HTERT RPE-1 (cell line): ENCODE results near the gene DHX30.
"Not testable (repeated sequence)": the region's sequence is repeated elsewhere in the genome, so short reads cannot be mapped to it uniquely, and the experiment has no call there.

Experiments
- in situ Hi-C: fragments of 300-500 bp; cut with MboI; formaldehyde crosslinking; loops from 4 replicates; pipeline ENCODE4 v1.14.3; 2020; ENCODE audit warnings: low sequenced_read_pairs

The DHX30 gene

DNA sequence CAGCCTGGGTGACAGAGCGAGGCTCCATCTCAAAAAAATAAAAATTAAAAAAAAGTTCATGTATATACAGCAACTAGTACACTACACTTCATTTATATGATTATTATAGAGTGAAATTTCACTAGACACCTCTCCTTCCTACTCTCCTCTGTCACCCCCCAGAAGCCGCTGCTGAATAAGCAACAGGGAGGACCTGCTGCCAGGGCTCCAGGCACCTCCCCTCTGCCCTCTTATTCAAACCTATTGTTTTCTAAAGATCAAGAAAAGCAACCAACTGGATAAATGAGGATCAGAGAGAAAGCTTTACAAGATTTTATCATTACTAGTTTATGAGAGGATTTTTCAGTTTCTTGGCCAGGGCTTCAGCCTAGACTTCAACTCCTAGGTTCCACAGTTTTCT lies 71.5 kb downstream of the DHX30 start:
- in situ Hi-C loops: no loop called here

DNA sequence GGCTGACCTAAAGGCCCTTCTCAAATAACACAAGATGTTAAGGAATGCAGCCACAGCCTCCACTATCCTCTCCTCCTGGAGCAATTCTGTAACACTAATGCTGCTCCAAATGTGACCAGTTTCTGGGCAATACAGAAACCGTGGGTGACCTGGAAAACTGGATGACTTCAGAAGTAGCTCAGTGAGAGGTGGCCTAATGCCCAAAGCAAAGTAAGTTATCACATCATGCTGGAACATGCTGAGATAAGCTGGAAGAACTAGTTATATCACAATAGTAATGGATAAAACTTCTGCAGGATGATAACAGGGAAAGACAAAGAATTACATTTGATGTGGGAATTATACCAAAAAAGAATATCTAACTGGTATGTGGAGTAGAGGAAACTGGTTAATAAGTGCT lies 72.0 kb downstream of the DHX30 start:
- in situ Hi-C loops: no loop called here

DNA sequence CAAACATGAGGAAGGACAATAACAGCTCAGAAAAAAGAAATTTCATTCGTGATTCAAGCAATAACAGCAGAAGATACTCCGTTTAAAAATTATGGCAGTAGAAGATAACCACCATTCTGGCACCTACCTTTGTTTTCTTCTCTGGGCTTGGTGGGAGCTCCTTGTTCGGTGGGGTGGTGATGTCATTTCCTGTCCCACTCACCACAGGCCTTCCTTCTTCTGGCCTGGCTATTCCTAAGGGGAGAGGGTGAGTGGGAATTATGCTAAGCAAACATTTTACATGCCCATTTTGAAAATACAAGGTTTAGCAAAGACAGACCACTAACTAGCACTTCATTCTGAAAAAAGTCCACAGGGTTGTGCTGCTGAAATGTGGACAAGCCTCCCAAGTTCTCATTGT lies 74.4 kb downstream of the DHX30 start:
- in situ Hi-C loops: no loop called here

DNA sequence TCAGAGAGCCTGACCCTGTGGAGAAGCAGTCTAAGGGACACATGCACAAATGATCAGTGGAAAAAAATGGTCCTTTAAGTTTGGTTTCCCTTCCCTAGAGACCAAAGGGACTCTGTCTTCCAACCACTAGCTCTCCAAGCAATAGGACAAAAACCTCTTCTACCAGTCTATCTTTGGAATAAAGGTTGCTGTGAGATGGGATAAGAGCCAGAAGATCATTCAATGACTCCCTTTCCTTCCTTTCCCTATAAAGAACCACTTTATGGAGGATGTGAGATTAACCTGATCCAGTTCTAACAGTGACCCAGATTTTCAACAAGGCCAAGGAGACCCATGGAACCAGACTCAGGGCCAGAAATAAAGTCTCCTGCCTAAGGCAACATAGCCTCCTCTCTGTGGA lies 74.8 kb downstream of the DHX30 start:
- in situ Hi-C loops: no loop called here

DNA sequence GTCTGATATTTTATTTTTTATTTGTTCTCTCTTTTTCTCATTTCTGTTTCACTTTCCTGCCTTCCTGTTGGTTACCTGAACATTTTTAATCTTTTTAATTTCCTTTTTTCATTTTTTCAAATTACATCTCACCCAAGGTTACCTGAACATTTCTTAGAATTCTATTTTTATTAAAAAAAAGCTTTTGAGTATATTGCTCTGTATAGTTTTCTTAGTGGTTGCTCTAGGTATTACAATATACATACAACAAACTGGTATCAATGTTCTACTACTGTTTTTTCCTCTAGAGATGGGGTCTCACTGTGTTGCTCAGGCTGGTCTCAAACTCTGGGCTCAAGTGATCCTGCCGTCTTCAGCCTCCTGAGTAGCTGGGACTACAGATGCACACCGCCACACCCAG lies 79.4 kb downstream of the DHX30 start:
- in situ Hi-C loops: no loop called here

DNA sequence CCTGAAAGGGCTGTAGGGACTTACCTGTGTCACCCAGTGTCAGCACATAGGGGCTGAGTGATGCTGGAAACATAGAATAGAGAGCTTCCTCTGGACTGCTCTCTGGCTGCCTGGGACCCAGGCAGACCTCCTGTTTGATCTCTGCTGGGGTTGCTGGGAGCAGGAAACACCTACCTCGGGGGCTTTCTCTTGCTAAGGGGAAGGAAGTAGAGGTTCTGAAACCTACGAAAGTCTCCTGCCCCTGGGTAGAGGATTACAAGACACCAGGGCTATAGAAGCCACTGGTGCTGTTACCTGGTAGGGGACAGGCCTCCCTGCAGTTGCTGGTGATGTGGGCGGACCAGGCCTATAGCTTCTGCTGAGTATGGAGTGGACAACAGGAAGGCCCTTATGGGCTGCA lies 81.7 kb downstream of the DHX30 start:
- in situ Hi-C loops: no loop called here

DNA sequence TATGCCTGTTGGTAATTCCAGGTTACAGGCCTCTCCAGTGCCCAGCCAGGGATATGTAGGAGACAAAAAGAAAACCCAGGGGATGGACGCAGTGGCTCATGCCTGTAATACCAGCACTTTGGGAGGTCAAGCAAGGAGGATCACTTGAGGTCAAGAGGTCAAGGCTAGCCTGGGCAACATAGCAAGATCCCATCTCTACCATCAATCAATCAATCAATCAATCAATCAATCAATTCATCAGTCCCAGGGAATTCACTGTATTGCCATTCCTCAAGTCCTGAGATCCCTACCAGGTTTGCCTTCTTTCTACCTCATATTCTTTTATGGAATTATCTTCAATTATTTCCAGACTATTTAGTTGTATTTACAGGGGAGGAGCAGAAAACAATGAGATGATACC lies 82.2 kb downstream of the DHX30 start:
- in situ Hi-C loops: no loop called here

DNA sequence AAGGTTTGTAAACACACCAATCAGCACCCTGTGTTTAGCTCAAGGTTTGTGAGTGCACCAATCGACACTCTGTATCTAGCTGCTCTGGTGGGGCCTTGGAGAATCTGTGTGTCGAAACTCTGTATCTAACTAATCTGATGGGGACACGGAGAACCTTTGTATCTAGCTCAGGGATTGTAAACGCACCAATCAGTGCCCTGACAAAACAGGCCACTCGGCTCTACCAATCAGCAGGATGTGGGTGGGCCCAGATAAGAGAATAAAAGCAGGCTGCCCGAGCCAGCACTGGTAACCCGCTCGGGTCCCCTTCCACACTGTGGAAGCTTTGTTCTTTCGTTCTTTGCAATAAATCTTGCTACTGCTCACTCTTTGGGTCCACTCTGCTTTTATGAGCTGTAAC lies 85.1 kb downstream of the DHX30 start:
- in situ Hi-C loops: not testable (repeated sequence)

DNA sequence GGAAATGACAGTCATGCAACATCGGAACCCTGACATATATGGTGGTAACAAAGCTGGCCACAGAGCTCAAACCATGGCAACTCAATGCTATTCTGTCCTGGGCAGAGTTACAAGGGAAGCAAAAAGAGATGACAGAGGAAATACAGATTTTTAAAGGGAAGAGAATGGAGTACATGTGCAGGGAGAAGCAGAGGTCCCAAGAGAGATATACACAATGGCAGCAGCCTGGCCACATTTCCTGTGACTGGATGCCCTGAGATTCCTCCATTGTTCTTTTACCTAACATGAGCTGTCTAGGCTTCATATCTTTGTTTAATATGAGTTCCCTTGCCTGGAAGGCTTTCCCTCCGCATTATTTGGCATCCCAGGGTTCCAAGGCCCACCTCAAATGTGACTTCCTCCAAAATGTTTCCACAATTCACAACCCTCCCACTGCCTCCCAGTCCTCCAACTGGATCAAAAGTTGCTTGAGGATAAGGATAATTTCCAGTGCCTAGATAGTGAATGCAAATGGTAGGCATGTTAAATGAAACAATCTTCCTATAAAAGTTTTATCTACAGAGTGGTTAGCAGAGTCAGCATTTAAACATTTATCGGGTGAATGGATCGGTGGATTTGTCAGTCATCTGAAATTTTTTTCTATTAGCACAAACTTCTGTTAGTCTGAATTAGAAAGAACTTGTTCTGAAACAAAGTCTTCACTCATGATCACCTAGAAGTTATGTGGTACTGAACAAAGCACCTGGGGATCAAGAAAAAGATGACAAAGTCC lies 86.2 kb downstream of the DHX30 start:
- in situ Hi-C loops: no loop called here

DNA sequence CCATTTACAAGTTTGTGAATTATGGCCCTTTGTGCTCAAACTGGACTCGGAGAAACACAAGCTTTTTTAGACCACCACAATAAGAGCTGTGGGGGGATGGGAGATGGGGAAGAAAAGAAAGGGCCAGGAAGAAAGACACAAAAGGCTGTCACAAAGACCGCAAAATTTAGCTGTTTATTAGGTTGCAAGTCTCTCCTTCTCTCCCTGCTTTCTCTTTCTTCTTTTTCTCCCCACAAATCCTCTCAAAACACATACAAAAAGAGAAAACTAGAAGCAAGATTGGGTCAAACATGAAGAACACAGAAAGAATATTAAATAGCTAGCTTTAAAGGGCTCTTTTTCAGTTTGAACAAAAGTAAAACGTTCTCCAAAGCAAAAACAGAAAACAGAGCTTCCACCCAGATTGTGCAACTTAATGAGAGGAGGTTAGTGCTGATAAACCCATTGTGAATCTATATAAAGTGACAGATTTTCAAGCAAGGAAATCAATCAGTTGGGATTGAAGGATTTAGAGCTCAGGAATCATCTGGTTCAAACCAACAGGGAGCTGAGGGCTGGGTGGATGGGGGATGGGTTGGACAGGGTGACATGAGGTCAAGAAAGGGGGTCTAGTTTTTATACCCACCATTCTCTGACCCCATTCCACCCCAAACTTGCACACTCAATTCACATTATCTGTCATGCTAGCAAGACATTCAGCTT lies 87.3 kb downstream of the DHX30 start:
- in situ Hi-C loops: no loop called here

DNA sequence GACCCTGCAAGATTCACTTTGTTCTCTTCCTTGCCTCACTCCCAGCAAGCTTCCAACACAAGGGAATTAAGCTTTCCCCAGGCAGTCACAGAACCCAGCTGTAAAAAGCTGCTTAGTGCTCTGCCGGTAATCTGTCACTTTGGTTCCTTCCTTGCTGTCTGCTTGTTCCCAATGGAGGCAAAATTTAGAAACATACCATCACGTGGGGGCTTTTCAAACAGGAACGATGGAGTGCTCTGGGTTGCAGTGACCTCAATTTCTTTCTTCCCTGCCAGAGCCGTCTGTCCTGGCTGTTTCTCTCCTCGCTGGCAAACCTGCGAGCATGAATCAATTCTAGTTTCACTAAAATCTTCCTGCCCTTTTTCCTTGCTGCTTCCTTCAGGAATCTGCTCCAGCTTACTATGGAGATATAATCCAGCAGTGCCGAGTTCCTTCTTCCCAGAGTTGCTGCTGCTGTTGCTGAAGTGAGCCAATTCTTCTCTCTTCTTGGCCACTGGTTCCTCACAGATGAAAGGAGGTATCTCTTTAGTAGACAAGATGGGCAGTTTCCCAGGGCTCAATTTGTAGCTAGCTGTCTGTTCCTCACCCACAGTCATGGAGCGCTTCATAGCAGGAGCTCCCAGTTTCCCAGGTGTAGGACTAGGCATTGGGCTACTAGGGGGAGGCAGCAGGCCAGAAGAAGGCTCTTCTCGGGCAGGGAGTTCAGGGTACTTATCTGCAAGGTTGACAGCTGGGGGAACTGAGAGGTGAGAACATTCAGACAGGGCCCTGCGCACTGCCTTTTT lies 88.1 kb downstream of the DHX30 start:
- in situ Hi-C loops: no loop called here

DNA sequence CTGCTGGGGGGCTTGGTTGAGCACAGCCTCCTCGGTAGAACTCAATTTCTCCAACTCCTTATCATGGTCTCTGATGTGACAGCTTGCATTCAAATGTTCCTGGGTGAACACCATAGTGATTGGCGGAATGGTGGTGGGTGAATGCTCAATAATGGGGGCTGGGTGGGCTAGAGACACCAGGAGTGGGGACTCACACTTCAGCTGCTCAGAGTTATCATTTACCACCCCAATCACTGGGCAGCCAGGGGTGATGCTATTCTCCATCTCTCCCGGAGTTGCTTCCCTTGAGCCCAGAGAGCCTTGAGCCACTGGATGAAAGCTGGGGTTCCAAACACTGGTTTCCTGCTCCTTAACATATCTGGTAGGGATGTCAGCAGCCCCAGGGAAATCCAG lies 88.7 kb downstream of the DHX30 start:
- in situ Hi-C loops: no loop called here

DNA sequence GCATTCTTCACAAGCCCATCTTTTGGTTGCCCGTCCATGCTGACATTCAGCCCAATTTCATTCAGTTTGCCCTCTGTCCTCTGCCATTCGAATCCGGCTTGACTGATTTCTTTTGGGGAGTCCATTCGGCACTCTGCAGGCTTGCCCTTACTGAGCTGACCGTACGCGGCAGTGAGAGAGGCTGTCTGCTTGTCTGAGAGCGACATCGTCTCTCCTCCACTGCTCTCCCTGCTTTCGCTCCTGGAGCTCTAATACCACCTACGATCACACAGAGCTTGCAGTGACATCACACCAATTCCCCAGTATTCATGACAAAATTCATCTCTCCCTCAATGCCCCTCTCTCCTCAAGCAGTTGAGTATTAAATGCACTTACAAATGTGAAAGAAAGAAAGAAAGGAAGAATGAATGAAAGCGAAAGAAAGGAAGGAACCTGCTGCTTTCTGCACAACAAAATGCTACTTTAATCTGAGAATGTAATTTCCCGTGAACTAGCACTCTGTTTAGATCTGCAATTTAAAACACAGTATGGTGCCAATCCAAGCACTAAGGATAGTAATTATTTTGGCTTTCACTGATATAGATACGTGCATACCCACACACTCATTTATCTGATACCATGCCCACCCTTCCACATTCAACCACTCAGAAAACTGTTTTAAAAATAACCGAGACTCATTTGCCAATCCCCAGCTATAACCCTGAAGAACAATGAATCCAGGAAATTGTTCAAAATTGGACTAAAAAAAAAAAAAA lies 89.5 kb downstream of the DHX30 start:
- in situ Hi-C loops: no loop called here

DNA sequence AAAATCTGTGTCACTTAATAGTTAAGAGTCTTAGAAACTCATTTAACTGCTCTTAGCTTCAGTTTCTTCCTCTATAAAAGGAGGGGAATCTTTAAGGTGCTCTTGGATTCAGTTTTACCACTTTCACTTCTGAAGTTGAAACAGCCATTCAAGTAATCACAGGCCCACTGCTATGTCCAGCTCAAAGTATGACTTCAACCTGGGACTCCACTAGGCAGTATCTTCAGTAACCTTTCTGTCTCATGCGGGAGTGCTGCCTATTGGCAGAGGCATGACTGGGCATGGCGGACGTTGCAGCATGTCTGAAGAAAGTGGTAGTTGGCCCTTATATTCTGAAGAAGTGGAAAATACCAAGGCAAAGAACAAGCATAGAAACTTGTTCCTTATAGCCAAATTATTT lies 92.3 kb downstream of the DHX30 start:
- in situ Hi-C loops: no loop called here

DNA sequence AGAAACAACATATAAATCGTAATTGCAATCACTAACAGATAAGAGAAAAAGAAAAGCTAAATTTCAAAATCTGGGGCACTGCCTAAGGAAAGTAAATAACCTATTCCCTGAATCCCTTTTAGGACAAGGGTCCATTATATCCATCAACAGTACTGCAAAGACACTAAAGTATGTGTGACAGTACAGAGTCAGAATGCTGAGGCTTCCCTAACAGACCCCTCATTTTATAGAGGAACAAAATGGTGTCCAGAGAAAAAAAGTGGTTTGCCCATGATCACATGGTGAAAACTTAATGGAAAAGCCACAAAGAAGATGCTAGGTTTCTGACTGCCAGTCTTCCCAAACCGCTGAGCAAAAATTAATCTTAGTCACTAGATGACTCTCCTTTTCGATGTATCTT lies 93.8 kb downstream of the DHX30 start:
- in situ Hi-C loops: no loop called here

DNA sequence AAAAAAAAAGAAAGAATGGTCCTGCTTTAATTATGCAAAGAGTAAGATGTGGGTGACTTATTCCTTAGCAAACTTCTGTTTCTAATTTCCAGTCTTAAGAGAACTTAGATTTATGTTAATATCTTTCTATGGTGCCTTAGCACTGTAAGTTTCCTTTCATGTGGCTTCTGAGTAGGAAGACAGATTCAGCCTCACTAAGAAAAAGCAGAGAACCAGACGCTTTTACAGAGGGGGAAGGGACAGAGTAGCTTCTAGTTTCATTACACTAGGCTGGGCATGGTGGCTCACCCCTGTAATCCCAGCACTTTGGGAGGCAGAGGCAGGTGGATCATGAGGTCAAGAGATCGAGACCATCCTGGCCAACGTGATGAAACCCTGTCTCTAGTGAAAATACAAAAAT lies 95.0 kb downstream of the DHX30 start:
- in situ Hi-C loops: no loop called here

DNA sequence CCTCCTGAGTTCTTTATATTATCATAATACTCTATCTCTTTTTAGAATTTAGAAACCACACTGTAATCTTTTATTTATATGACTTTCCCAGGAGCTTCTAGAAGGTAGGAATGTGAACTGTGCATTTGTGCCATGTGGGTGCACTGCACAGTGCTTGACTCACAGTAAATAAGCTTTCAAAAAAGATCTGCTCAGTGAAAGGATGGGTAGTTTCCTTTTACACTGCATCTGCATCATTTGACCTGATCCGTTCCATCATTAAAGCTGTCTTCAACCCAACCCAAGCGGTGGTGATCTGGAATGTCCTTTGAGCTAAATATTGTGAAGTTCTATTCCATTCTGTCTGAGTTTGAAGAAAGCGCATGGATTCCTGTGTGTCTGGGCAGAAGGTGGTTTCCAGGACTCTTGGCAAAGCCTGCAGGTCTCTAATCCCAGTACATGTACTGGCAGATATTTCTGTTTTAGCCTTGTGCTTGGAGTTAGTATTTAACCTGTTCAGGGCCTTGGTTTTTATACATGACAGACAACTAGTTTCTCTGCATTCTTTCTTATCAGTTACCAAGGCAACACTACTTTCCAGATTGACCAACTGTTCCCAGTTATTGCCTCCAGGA lies 96.7 kb downstream of the DHX30 start:
- in situ Hi-C loops: no loop called here
